ENCODE results near the gene SPRR2B.

SPRR2B gene

DNA sequence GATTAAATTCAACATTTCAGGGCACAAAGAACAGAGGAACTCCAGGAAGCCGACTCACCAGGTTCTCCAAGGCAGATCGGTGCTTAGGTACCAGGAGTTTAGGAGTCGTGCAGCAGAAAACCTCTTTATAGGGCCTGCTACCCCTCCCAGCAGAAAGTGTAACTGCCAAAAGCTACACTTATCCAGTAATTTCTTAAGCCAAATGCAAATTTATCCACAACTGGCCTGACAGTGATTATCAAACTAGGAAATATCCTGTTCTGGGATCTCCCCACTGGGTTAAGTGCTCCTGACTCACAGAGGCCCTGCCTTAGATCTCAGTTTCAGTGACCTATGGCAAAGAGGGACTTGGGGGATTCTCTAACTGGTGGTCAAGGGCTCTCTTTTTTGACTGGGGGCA is 42.0 kb upstream of the SPRR2B start, which contains the start of gene SPRR2F:
Gene SPRR2F, minus strand, starts transcription at position 101 of the 400 bp plus-strand sequence. CDS start 783 bp downstream, outside the sequence.
- TF ChIP-seq, protein P1, sequence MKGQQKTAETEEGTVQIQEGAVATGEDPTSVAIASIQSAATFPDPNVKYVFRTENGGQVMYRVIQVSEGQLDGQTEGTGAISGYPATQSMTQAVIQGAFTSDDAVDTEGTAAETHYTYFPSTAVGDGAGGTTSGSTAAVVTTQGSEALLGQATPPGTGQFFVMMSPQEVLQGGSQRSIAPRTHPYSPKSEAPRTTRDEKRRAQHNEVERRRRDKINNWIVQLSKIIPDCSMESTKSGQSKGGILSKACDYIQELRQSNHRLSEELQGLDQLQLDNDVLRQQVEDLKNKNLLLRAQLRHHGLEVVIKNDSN (IDR thresholded peaks at IDR 0.05) = no peak
- TF ChIP-seq RAD21 (IDR thresholded peaks at IDR 0.05; ENCODE audit: low read depth) = no peak
- no peak for TF ChIP-seq FOXM1 (IDR thresholded peaks at IDR 0.05; ENCODE audit: borderline replicate concordance, low read depth)
- TF ChIP-seq EGR1 (IDR thresholded peaks at IDR 0.05) = no peak
- no peak for TF ChIP-seq TCF12 (IDR thresholded peaks at IDR 0.05; ENCODE audit: low read depth)
- no peak for TF ChIP-seq CEBPB (IDR thresholded peaks at IDR 0.05)
- TF ChIP-seq TAF1 (IDR thresholded peaks at IDR 0.05; ENCODE audit: low read depth) = no peak
- no peak for TF ChIP-seq ZBTB7A (IDR thresholded peaks at IDR 0.05; ENCODE audit: low read depth)
- TF ChIP-seq, protein P2, sequence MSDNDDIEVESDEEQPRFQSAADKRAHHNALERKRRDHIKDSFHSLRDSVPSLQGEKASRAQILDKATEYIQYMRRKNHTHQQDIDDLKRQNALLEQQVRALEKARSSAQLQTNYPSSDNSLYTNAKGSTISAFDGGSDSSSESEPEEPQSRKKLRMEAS (IDR thresholded peaks at IDR 0.05) = no peak
- TF ChIP-seq NFIC (IDR thresholded peaks at IDR 0.05) = no peak
- TF ChIP-seq CREB1 (IDR thresholded peaks at IDR 0.05; ENCODE audit: low read depth) = no peak
- TF ChIP-seq, protein P3, sequence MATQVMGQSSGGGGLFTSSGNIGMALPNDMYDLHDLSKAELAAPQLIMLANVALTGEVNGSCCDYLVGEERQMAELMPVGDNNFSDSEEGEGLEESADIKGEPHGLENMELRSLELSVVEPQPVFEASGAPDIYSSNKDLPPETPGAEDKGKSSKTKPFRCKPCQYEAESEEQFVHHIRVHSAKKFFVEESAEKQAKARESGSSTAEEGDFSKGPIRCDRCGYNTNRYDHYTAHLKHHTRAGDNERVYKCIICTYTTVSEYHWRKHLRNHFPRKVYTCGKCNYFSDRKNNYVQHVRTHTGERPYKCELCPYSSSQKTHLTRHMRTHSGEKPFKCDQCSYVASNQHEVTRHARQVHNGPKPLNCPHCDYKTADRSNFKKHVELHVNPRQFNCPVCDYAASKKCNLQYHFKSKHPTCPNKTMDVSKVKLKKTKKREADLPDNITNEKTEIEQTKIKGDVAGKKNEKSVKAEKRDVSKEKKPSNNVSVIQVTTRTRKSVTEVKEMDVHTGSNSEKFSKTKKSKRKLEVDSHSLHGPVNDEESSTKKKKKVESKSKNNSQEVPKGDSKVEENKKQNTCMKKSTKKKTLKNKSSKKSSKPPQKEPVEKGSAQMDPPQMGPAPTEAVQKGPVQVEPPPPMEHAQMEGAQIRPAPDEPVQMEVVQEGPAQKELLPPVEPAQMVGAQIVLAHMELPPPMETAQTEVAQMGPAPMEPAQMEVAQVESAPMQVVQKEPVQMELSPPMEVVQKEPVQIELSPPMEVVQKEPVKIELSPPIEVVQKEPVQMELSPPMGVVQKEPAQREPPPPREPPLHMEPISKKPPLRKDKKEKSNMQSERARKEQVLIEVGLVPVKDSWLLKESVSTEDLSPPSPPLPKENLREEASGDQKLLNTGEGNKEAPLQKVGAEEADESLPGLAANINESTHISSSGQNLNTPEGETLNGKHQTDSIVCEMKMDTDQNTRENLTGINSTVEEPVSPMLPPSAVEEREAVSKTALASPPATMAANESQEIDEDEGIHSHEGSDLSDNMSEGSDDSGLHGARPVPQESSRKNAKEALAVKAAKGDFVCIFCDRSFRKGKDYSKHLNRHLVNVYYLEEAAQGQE (IDR thresholded peaks at IDR 0.05; ENCODE audit: low read depth) = no peak
- no peak for TF ChIP-seq EP300 (IDR thresholded peaks at IDR 0.05; ENCODE audit: borderline replicate concordance)
- no peak for TF ChIP-seq YY1 (IDR thresholded peaks at IDR 0.05; ENCODE audit: low read depth)
- no peak for TF ChIP-seq TEAD4 (IDR thresholded peaks at IDR 0.05)

DNA sequence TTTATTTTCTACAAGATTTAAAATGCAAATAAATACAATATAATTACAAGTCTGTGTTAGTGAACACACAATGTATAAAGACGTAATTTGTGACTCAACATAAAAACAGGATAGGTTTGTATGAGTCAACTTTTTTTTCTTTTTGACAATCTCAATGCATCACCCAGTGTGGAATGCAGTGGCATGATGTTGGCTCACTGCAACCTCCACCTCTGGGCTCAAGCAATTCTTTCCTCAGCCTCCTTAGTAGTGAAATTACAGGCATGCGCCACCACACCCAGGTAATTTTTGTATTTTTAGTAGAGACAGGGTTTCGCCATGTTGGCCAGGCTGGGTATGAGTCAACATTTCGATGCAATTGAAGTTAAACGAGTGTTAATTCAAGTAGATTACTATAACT is 28.8 kb upstream of the SPRR2B start:
- TF ChIP-seq, protein P3 (IDR thresholded peaks at IDR 0.05; ENCODE audit: low read depth) = no peak
- TF ChIP-seq CREB1 (IDR thresholded peaks at IDR 0.05; ENCODE audit: low read depth) (no peak), TAF1 (IDR thresholded peaks at IDR 0.05; ENCODE audit: low read depth) (no peak), EP300 (IDR thresholded peaks at IDR 0.05; ENCODE audit: borderline replicate concordance) (no peak)

DNA sequence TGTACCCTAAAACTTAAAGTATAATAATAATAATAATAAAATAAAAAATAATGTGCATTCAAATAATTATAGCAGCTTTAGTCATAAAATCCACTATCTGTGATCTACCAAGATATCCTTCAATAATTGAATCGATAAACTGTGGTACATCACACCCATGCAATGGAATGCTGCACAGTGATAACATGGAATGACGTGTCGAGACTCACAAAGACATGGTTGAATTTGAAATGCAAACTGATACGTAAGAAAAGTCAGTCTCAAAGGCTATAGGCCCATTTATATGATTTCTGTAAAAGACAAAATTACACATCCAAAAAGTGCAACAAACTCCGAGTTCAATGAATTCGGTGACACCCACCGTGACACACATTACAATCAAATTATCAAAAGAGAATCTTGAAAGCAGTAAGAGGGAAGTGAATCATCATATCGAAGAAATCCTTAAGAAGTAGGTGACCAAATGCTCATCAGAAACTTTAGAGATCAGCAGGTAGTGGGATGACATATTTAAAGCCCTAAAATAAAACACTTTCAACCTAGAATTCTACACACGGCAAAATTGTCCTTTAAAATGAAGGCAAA is 28.1 kb upstream of the SPRR2B start:
- TF ChIP-seq YY1 (IDR thresholded peaks at IDR 0.05; ENCODE audit: low read depth) = no peak

DNA sequence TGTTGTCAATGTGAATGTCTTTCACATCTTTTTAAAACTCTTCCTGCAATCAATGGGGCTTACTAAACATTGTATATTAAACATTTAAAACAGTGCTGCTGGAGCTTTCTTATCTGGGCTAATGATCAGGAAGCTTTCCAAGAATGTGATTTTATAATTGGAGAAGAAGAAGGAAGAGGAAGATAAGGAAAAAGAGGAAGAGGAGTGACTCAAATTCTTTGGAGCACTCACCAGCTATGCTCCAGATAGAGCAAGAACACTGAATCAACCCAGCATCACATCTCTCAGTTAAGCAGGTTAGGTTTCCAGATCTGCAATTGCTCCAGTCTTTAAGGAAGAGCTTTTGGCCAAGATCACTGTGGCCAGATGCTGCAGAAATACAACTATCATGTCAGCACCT is 24.4 kb upstream of the SPRR2B start:
- TF ChIP-seq RAD21 (IDR thresholded peaks at IDR 0.05; ENCODE audit: low read depth) = no peak
- TF ChIP-seq ZBTB7A (IDR thresholded peaks at IDR 0.05; ENCODE audit: low read depth) = no peak
- TF ChIP-seq YY1 (IDR thresholded peaks at IDR 0.05; ENCODE audit: low read depth) = no peak
- TF ChIP-seq CEBPB (IDR thresholded peaks at IDR 0.05) = no peak
- TF ChIP-seq FOXM1 (IDR thresholded peaks at IDR 0.05; ENCODE audit: borderline replicate concordance, low read depth) = no peak
- no peak for TF ChIP-seq CREB1 (IDR thresholded peaks at IDR 0.05; ENCODE audit: low read depth)
- no peak for TF ChIP-seq NFIC (IDR thresholded peaks at IDR 0.05)
- no peak for TF ChIP-seq EP300 (IDR thresholded peaks at IDR 0.05; ENCODE audit: borderline replicate concordance)
- TF ChIP-seq, protein P2 (IDR thresholded peaks at IDR 0.05) = no peak
- TF ChIP-seq, protein P3 (IDR thresholded peaks at IDR 0.05; ENCODE audit: low read depth) = no peak
- no peak for TF ChIP-seq TEAD4 (IDR thresholded peaks at IDR 0.05)
- TF ChIP-seq, protein P1 (IDR thresholded peaks at IDR 0.05) = no peak
- no peak for TF ChIP-seq EGR1 (IDR thresholded peaks at IDR 0.05)
- TF ChIP-seq TAF1 (IDR thresholded peaks at IDR 0.05; ENCODE audit: low read depth) = no peak
- TF ChIP-seq TCF12 (IDR thresholded peaks at IDR 0.05; ENCODE audit: low read depth) = no peak

DNA sequence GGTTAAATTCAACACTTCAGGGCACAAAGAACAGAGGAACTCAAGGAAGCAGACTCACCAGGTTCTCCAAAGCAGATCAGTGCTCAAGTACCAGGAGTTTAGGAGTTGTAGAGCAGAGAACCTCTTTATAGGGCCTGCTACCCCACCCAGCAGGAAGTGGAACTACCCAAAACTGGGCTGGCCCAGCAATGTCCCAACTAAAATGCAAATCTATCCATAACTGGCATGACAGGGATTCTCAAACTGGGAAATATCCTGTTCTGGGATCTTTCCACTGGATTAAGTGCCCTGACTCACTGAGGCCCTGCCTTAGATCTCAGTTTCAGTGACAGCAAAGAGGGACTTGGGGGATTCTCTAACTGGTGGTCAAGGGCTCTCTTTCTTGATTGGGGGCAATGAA is 23.0 kb upstream of the SPRR2B start, which contains the start of gene SPRR2E:
Gene SPRR2E, minus strand, starts transcription at position 101 of the 400 bp plus-strand sequence. CDS start 775 bp downstream, outside the sequence.
- TF ChIP-seq, protein P3 (IDR thresholded peaks at IDR 0.05; ENCODE audit: low read depth) = no peak
- no peak for TF ChIP-seq TEAD4 (IDR thresholded peaks at IDR 0.05)
- TF ChIP-seq FOXM1 (IDR thresholded peaks at IDR 0.05; ENCODE audit: borderline replicate concordance, low read depth) = no peak
- no peak for TF ChIP-seq NFIC (IDR thresholded peaks at IDR 0.05)
- TF ChIP-seq EGR1 (IDR thresholded peaks at IDR 0.05) = no peak
- TF ChIP-seq, protein P1 (IDR thresholded peaks at IDR 0.05) = no peak
- TF ChIP-seq EP300 (IDR thresholded peaks at IDR 0.05; ENCODE audit: borderline replicate concordance) = no peak
- TF ChIP-seq CREB1 (IDR thresholded peaks at IDR 0.05; ENCODE audit: low read depth) = no peak
- no peak for TF ChIP-seq YY1 (IDR thresholded peaks at IDR 0.05; ENCODE audit: low read depth)
- TF ChIP-seq RAD21 (IDR thresholded peaks at IDR 0.05; ENCODE audit: low read depth) = no peak
- TF ChIP-seq, protein P2 (IDR thresholded peaks at IDR 0.05) = no peak
